SU-DHL-6 (cell line): ENCODE measurements around the gene KRTAP5-6.

Experiments used
- H2AFZ ChIP-seq: fragments of 200-600 bp; sonication (generic); 2 replicates; pipeline ENCODE4 v1.6.1; 2014; ENCODE audit warnings: low read depth, mild to moderate bottlenecking, moderate library complexity, mixed read lengths, antibody characterized with exemption, low read length; ENCODE audit not compliant: severe bottlenecking
- H3F3A ChIP-seq: fragments of 200-600 bp; shearing (Covaris generic); 2 replicates; pipeline ENCODE4 v1.6.0; 2016; ENCODE audit warnings: antibody characterized with exemption, mild to moderate bottlenecking; ENCODE audit not compliant: insufficient read depth
- H3K27ac ChIP-seq: fragments of 200-600 bp; sonication (generic); 2 replicates; pipeline ENCODE4 v1.5.1; 2016; ENCODE audit warnings: low read depth, mild to moderate bottlenecking, low read length, moderate library complexity, mixed read lengths
- H3K27me3 ChIP-seq: fragments of 200-600 bp; sonication (generic), shearing (Covaris generic); 2 replicates; pipeline ENCODE4 v1.6.0; 2014; ENCODE audit warnings: mild to moderate bottlenecking, low read length
- H3K36me3 ChIP-seq: fragments of 200-600 bp; sonication (generic); 2 replicates; pipeline ENCODE4 v1.6.1; 2014; ENCODE audit warnings: mild to moderate bottlenecking, low read length, mixed read lengths
- H3K4me2 ChIP-seq: fragments of 300-600, 200-600 bp; shearing (Covaris generic), sonication (generic); 2 replicates; pipeline ENCODE4 v1.6.0; 2014; ENCODE audit warnings: low read length, low read depth, mild to moderate bottlenecking; ENCODE audit not compliant: poor library complexity, severe bottlenecking
- H3K4me3 ChIP-seq: fragments of 200-600 bp; sonication (generic); 2 replicates; pipeline ENCODE4 v1.5.1; 2014; ENCODE audit warnings: antibody characterized with exemption, low read length, mild to moderate bottlenecking, mixed read lengths; ENCODE audit not compliant: insufficient read depth, poor library complexity, severe bottlenecking
- H3K79me2 ChIP-seq: fragments of 200-600 bp; sonication (generic); 2 replicates; pipeline ENCODE4 v1.6.1; 2014; ENCODE audit warnings: mild to moderate bottlenecking, low read length, moderate library complexity; ENCODE audit not compliant: insufficient read depth
- H3K9ac ChIP-seq: fragments of 200-600 bp; sonication (generic); 2 replicates; pipeline ENCODE4 v1.7.0; 2014; ENCODE audit warnings: mild to moderate bottlenecking, low read length
- H3K9me2 ChIP-seq: fragments of 200-600 bp; sonication (generic); replicated peaks from 2 replicates; pipeline ENCODE4 v1.6.1; 2014; ENCODE audit warnings: low read length; ENCODE audit not compliant: insufficient read depth
- H3K9me3 ChIP-seq: fragments of 200-600 bp; sonication (generic); 2 replicates; pipeline ENCODE4 v1.6.1; 2014; ENCODE audit warnings: low read length, mixed read lengths; ENCODE audit not compliant: insufficient read depth
- H4K20me1 ChIP-seq: fragments of 200-600 bp; sonication (generic); 2 replicates; pipeline ENCODE4 v1.6.1; 2014; ENCODE audit warnings: low read depth, mild to moderate bottlenecking, antibody characterized with exemption, low read length, moderate library complexity, mixed read lengths
- CTCF ChIP-seq: fragments of 200-600 bp; sonication (generic); IDR thresholded peaks from one replicate; pipeline ENCODE4 v1.5.1; 2017; ENCODE audit warnings: antibody characterized with exemption, mild to moderate bottlenecking, low read length, moderate library complexity; ENCODE audit not compliant: insufficient read depth, poor library complexity, severe bottlenecking
- EZH2phosphoT487 ChIP-seq: fragments of 200-600 bp; sonication (generic), shearing (Covaris generic); conservative IDR thresholded peaks from 2 replicates; pipeline ENCODE4 v1.6.1; 2018; ENCODE audit warnings: mild to moderate bottlenecking, antibody characterized with exemption, low read length, moderate library complexity, mixed read lengths

The KRTAP5-6 gene

GRCh38 chr11:1653541-1654387, 43.2 kb upstream of the KRTAP5-6 start:
- Histone ChIP-seq H3K9ac (no peak overlapping the region), H4K20me1 (no peaks in the 10 kb centered on the region), H3K36me3 (no peaks in the 10 kb centered on the region), H3F3A (no peaks in the 10 kb centered on the region), H3K4me3 (no peak overlapping the region), H3K9me3 (no peaks in the 10 kb centered on the region), H2AFZ (no peak overlapping the region), H3K9me2 (no peaks in the 10 kb centered on the region), H3K4me2 (no peak overlapping the region), H3K27ac (no peak overlapping the region), H3K27me3 (no peaks in the 10 kb centered on the region), H3K79me2 (no peaks in the 10 kb centered on the region)
- TF ChIP-seq CTCF, result no peak
- no peak for TF ChIP-seq EZH2phosphoT487

DNA sequence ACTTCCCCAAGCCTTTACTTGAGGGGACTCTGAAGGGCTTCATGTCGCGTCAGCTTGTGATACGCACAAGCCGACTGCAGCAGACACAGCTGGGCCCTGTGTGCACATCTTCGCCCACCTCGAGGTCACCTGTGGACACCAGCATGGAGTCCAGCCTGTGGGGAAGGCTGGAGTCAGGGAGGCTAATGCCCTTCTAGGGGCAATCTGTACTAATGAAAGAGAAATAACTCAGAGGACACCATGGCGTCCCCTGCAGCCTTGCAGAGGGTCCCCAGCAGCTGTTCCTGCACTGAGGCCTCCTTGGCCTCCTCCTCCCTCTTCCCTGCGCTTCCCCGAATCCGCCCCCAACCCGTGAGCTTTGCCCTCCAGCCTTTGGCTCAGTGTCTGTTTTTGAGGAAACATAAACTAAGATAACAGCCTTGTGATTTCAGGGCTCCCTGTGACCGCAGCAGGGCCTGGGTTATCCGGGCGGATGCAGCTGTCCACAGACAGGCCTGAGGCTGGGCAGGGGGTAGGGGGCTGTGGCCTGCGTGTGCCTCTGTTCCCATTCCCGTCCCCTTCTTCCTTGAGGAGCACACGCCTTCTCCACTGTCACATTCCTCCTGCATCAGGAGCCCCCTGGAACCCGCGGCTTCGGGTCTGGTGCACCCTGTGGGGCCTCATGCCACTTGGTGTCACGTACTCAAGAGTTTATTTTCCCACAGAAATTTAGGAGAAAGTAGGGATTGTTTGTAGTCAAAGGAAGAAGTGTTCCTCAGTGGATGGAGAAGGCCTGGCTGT, 42.4 kb upstream of the KRTAP5-6 start:
- Histone ChIP-seq H3K4me2 (no peak overlapping the region), H3K27me3 (no peaks in the 10 kb centered on the region), H3K9me2 (no peaks in the 10 kb centered on the region), H3K9me3 (no peaks in the 10 kb centered on the region), H3K4me3 (no peak overlapping the region), H3K9ac (no peak overlapping the region), H3K36me3 (no peaks in the 10 kb centered on the region), H3K27ac (no peak overlapping the region), H2AFZ (no peak overlapping the region), H3F3A (no peaks in the 10 kb centered on the region), H3K79me2 (no peaks in the 10 kb centered on the region), H4K20me1 (no peaks in the 10 kb centered on the region)
- TF ChIP-seq EZH2phosphoT487 (no peak), CTCF (no peak)

GRCh38 chr11:1655168-1656060, 41.6 kb upstream of the KRTAP5-6 start:
- H3K4me2 ChIP-seq, result no peak overlapping the region

More at GRCh38 chr11:1655168-1656060, 41.6 kb upstream of the KRTAP5-6 start:
- TF ChIP-seq CTCF (no peak), EZH2phosphoT487 (no peak)
- Histone ChIP-seq H4K20me1 (no peaks in the 10 kb centered on the region), H3K9me2 (no peaks in the 10 kb centered on the region), H3K9ac (no peak overlapping the region), H3K4me3 (no peak overlapping the region), H3K27ac (no peak overlapping the region), H3K9me3 (no peaks in the 10 kb centered on the region), H3K27me3 (no peaks in the 10 kb centered on the region), H3F3A (no peaks in the 10 kb centered on the region), H3K79me2 (no peaks in the 10 kb centered on the region), H2AFZ (no peak overlapping the region), H3K36me3 (no peaks in the 10 kb centered on the region)
